Measurements from ENCODE around the gene FAAP100.
"Not testable (repeated sequence)": the region's sequence is repeated elsewhere in the genome, so short reads cannot be mapped to it uniquely, and the experiment has no call there.

The FAAP100 gene, protein sequence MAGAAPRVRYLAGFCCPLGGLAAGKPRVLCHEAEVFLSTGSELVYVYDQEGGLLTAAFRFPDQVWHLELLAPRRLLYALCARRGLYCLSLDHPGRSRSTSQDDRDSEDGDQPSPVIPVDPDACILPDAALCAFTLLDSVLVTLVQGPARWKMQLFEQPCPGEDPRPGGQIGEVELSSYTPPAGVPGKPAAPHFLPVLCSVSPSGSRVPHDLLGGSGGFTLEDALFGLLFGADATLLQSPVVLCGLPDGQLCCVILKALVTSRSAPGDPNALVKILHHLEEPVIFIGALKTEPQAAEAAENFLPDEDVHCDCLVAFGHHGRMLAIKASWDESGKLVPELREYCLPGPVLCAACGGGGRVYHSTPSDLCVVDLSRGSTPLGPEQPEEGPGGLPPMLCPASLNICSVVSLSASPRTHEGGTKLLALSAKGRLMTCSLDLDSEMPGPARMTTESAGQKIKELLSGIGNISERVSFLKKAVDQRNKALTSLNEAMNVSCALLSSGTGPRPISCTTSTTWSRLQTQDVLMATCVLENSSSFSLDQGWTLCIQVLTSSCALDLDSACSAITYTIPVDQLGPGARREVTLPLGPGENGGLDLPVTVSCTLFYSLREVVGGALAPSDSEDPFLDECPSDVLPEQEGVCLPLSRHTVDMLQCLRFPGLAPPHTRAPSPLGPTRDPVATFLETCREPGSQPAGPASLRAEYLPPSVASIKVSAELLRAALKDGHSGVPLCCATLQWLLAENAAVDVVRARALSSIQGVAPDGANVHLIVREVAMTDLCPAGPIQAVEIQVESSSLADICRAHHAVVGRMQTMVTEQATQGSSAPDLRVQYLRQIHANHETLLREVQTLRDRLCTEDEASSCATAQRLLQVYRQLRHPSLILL

GRCh38 chr17:81552244-81553017 lies at the start of gene FAAP100:
Gene FAAP100, minus strand, starts transcription at chr17:81552353. Its CDS starts 23 bp downstream, at chr17:81552330.
- DNase-seq (ENCODE audit: low read depth, low spot score): peak; percentile 27
- peak within 1 kb of the TSS; percentile 78 for H3K27ac ChIP-seq

GRCh38 chr17:81601525-81602120 lies 49.5 kb upstream of the FAAP100 start:
- DNase-seq (ENCODE audit: low read depth, low spot score): no peak
- no peak overlapping the region for H3K27ac ChIP-seq

GRCh38 chr17:81599719-81600486 lies 47.8 kb upstream of the FAAP100 start:
- no peak for DNase-seq (ENCODE audit: low read depth, low spot score)
- no peak overlapping the region for H3K27ac ChIP-seq

GRCh38 chr17:81593105-81593871 lies 41.1 kb upstream of the FAAP100 start:
- H3K27ac ChIP-seq: no peak overlapping the region
- no peak for DNase-seq (ENCODE audit: low read depth, low spot score)

DNA sequence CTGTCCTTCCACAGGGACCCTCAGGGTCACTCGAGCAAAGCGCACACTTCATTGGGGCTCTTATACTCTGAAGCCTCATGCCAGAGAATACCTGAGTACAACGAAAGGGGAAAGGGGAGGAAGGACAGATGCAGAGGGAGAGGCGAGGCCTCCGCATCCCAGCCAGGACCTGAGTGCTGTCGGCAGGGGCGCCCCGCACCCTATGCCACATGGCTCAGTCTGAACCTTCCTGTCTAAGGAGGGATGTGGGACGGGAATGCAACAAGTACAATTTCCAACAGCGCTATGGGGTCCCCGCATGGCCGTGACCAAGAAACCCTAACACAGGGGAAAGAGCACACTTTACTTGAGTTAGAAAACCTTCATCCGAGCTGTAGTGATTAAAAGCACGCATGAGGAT lies 39.8 kb upstream of the FAAP100 start:
- DNase-seq (ENCODE audit: low read depth, low spot score): no peak
- no peak overlapping the region for H3K27ac ChIP-seq

GRCh38 chr17:81590121-81590520 lies 38.0 kb upstream of the FAAP100 start:
- no peak overlapping the region for H3K27ac ChIP-seq
- DNase-seq (ENCODE audit: low read depth, low spot score): no peak

- DNase-seq (ENCODE audit: low read depth, low spot score): no peak
- H3K27ac ChIP-seq: no peak overlapping the region
These were observed 37.5 kb upstream of the FAAP100 start for GRCh38 chr17:81589612-81590011.

DNA sequence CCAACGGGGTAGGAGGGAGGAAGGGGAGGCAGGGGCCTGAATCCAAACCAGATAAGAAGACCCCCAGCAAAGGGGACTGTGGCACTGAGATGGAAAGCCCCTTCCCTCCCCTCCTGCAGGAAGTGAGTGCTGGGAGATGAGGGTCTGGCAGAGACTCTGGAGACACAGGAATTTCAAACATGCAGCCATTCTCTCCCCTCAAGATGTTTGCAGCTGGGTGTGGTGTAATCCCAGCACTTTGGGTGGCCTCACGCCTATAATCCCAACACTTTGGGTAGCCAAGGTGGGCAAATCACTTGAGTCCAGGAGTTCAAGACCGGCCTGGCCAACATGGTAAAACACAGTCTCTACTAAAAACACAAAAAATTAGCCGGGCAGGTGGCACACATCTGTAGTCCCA lies 33.9 kb upstream of the FAAP100 start:
- DNase-seq (ENCODE audit: low read depth, low spot score): no peak
- H3K27ac ChIP-seq: no peak overlapping the region

DNA sequence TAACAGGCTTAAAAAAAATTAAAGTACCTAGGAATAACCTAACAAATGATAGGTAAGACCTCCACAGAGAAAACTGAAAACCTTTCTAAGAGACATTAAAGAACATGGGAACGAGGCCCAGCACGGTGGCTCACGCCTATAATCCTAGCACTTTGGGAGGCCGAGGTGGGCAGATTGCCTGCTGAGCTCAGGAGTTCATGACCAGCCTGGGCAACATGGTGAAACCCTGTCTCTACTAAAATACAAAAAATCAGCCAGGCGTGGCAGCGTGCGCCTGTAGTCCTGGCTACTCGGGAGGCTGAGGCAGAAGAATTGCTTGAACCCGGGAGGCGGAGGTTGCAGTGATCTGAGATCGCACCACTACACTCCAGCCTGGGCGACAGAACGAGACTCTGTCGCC lies 32.6 kb upstream of the FAAP100 start:
- not testable (repeated sequence) for H3K27ac ChIP-seq; DNase-seq (ENCODE audit: low read depth, low spot score)

DNA sequence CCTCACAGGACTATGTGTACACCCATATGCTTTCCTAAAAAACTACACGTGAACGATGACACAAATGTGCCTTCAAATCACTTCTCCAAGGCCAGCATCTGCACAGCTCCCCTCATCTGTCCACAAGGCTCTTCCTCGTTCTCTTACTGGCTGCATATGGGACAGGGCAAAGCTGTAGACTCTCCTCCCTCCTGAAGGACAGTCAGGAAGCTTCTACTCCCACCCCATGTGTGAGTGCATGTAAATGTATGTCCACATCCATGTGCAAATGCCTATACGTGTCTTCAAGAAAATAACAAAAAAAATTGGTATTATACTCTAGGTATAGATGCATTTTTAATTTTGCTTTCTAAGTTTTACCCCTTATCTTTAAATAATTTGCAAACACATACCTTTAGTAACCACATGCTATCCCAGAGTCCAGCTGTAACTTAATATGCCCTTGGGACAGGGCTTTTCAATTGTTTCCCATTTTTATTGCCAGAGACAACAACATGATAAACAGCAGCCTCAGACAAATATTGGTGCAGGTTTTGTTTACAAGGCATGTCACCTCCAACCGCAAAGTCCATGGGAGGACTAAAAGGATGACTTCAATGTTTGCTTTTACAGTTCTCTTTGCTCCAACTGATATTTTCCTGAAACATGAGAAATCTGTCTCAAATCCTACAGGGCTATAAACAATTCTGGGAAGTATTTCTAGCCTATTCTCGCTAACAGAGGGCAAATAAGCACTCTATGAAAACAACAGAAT lies 31.6 kb upstream of the FAAP100 start:
- no peak overlapping the region for H3K27ac ChIP-seq
- DNase-seq (ENCODE audit: low read depth, low spot score): no peak

GRCh38 chr17:81582749-81583148 lies 30.6 kb upstream of the FAAP100 start:
- DNase-seq (ENCODE audit: low read depth, low spot score): no peak
- H3K27ac ChIP-seq: no peak overlapping the region

DNA sequence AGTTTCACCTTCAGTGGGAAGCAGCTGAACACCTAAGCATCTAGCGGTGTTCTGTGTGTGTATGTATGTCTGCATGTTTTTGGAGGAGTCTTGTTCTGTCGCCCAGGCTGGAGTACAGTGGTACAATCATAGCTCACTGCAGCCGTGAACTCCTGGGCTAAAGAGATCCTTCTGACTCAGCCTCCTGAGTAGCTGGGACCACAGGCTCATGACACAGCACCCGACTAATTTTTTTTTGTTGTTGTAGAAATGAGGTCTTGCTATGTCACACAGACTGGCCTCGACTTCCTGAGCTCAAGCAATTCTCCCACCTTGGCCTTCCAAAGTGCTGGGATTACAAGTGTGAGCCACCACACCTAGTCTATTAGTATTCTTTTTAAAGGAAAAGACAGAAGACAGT lies 30.2 kb upstream of the FAAP100 start:
- no peak overlapping the region for H3K27ac ChIP-seq
- DNase-seq (ENCODE audit: low read depth, low spot score): no peak

- DNase-seq (ENCODE audit: low read depth, low spot score): no peak
- H3K27ac ChIP-seq: no peak overlapping the region
These were observed 29.6 kb upstream of the FAAP100 start for GRCh38 chr17:81581758-81582157.

GRCh38 chr17:81580481-81580880 lies 28.3 kb upstream of the FAAP100 start:
- no peak for DNase-seq (ENCODE audit: low read depth, low spot score)
- no peak overlapping the region for H3K27ac ChIP-seq

GRCh38 chr17:81579821-81580321 lies 27.7 kb upstream of the FAAP100 start:
- H3K27ac ChIP-seq: no peak overlapping the region
- DNase-seq (ENCODE audit: low read depth, low spot score): no peak

- H3K27ac ChIP-seq: no peak overlapping the region
- no peak for DNase-seq (ENCODE audit: low read depth, low spot score)
These were observed 27.1 kb upstream of the FAAP100 start for GRCh38 chr17:81579298-81579697.

DNA sequence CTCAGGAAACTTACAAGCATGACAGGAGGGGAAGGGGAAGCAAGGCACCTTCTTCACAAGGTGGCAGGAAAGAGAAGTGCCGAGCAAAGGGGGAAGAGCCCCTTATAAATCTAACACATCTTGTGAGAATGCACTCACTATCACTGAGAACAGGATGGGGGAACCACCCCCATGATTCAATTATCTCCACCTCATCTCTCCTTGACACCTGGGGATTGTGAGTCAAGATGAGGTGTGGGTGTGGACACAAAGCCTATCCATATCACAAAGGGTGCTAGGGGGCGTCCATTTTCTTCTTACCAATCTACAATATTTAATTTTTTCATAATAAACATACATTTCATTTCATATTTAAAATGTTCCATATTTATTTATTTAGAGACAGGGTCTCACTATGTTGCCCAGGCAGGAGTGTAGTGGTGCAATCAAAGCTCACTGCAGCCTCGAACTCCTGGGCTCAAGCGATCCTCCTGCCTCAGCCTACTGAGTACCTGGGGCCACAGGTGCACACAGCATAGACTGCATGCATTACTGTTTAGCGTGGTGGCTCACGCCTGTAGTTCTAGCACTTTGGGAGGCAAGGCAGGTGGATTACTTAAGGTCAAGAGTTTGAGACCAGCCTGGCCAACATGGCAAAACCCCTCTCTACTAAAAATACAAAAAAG lies 26.5 kb upstream of the FAAP100 start:
- no peak overlapping the region for H3K27ac ChIP-seq
- no peak for DNase-seq (ENCODE audit: low read depth, low spot score)
